ENCODE data around the gene PSMD12.

- no peak for TF ChIP-seq BHLHE40 (IDR thresholded peaks at IDR 0.05; ENCODE audit: borderline replicate concordance)
- no peak for TF ChIP-seq ELF4 (IDR thresholded peaks at IDR 0.05)
- TF ChIP-seq TARDBP (IDR thresholded peaks at IDR 0.05), result no peak
Observed at GRCh38 chr17:67375054-67375427, 8.7 kb upstream of the PSMD12 start.
